Measurements from ENCODE around the gene ZNF93. TPM values are rescaled to one million over a fixed set of nuclear protein-coding genes. Genes with fewer than 3 reads are reported as not detected.
"Not testable (repeated sequence)": the region's sequence is repeated elsewhere in the genome, so short reads cannot be mapped to it uniquely, and the experiment has no call there.

ZNF93 gene
- total and polyA plus RNA-seq, 2 of the 13 experiments (the other 11 are each of a cell fraction or from before 2014, with no cell fraction given) = 0.49 to 0.66 TPM

DNA sequence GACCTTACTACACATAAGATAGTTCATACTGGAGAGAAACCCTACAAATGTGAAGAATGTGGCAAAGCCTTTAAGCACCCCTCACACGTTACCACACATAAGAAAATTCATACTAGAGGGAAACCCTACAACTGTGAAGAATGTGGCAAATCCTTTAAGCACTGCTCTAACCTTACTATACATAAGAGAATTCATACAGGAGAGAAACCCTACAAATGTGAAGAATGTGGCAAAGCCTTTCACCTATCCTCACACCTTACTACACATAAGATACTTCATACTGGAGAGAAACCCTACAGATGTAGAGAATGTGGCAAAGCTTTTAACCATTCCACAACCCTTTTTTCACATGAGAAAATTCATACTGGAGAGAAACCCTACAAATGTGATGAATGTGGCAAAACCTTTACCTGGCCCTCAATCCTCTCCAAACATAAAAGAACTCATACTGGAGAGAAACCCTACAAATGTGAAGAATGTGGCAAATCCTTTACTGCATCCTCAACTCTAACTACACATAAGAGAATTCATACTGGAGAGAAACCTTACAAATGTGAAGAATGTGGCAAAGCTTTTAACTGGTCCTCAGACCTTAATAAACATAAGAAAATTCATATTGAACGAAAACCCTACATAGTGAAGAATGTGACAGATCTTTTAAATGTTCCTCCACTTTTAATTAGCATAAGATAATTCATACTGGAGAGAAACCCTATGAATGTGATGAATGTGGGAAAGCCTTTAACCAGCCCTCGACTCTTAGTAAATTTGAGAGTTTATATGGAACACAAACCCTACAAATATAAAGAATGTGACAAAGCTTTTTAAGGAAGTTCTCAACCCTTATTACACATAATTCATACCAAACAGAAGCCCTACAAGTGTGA lies 8.4 kb upstream of the ZNF93 start:
- in situ Hi-C loops (cut with HindIII; ENCODE audit: extremely low pct_ligation_motif_present, low pct_unique_long_range_greater_than_20kb); H3K4me3 ChIP-seq (replicated peaks in 1 of 3; ENCODE audit: insufficient read depth in 1 of 3, low read depth in 2 of 3, low read length in 3 of 3); H2AFZ ChIP-seq (ENCODE audit: low read length); H3K4me1 ChIP-seq (ENCODE audit: insufficient read depth, low read length); H3K4me2 ChIP-seq (ENCODE audit: low read depth, low read length); CTCF ChIA-PET (ENCODE audit: low intra/inter-chr PET ratio, low total read pairs); ATAC-seq; DNase-seq (ENCODE audit: low spot score); H3K79me2 ChIP-seq (ENCODE audit: insufficient read depth, low read length); POLR2A ChIA-PET; H3K27ac ChIP-seq (ENCODE audit: extremely low read length, insufficient read depth, low read length); intact Hi-C loops (cut with micrococcal nuclease; ENCODE audit: unreplicated experiment); H4K20me1 ChIP-seq (ENCODE audit: insufficient read depth, low read length); H3K9ac ChIP-seq (ENCODE audit: insufficient read depth, low read depth, low read length); FAIRE-seq; H3K27me3 ChIP-seq (ENCODE audit: control insufficient read depth in 1 of 2, insufficient read depth in 2 of 2, low read length in 2 of 2): not testable (repeated sequence)
- Histone ChIP-seq H3K9me3 (ENCODE audit: low read length) (peaks cover 87% of the 10 kb centered on the region), H3K36me3 (replicated peaks in 1 of 2; ENCODE audit: control insufficient read depth in 1 of 2, insufficient read depth in 2 of 2, low read length in 2 of 2) (peaks cover 4 to 32% of the 10 kb centered on the region in 2 experiments; a peak in 4 of 5 replicates)
- TSS peak; percentile 36 for BruUV-seq (replicated peaks)
- TF ChIP-seq ZNF274 (CRISPR knock-in tag; IDR thresholded peaks at IDR 0.05) = peak; percentile 47; the same call in 1 of the 2 replicates
- 100% methylated on average over 3 of the region's 3 CpGs for WGBS (ENCODE audit: low lambda C conversion rate)

DNA sequence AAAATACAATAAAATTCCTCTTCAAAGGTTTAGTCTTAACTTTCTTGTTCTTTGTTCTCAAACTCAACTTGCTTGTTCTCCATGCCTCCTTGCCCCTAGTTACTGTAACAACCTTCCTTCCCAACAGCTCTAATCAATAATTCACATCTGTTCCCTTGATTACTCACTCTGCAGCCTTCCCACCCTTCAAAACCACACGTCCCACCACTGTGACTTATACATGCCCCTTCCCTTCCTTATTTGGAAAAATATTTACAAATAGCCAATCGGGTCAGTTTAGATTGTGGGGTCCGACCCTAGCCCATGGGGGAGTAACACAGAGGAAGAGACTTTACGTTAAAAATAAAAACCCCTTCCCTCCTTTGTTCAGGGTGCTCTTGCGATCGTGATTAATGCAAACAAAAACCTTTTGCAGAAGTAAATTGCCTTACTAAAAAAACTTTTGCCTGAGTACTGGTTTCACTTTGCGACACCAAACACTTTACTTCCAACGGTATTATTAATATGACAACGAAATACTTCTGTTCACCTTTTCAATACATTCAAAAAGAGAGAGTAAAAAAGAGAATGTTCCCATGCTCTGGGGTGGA lies 512 bp upstream of the ZNF93 start:
- ATAC-seq = peak; percentile 51
- DNase-seq (ENCODE audit: low spot score) = no peak
- Histone ChIP-seq H3K9ac (ENCODE audit: insufficient read depth, low read depth, low read length) (no peak overlapping the region), H3K27ac (ENCODE audit: extremely low read length, insufficient read depth, low read length) (no peak overlapping the region), H3K27me3 (ENCODE audit: control insufficient read depth in 1 of 2, insufficient read depth in 2 of 2, low read length in 2 of 2) (no peaks in the 10 kb centered on the region), H3K4me3 (replicated peaks in 1 of 3; ENCODE audit: insufficient read depth in 1 of 3, low read depth in 2 of 3, low read length in 3 of 3) (peak overlapping the region; percentile 4 to 59 (median 33); a peak in 5 of 6 replicates), H3K9me3 (ENCODE audit: low read length) (peaks cover 89% of the 10 kb centered on the region), H2AFZ (ENCODE audit: low read length) (no peak overlapping the region), H3K4me1 (ENCODE audit: insufficient read depth, low read length) (no peaks in the 10 kb centered on the region), H4K20me1 (ENCODE audit: insufficient read depth, low read length) (no peaks in the 10 kb centered on the region), H3K4me2 (ENCODE audit: low read depth, low read length) (peak overlapping the region; percentile 67), H3K36me3 (replicated peaks in 1 of 2; ENCODE audit: control insufficient read depth in 1 of 2, insufficient read depth in 2 of 2, low read length in 2 of 2) (no peaks in the 10 kb centered on the region), H3K79me2 (ENCODE audit: insufficient read depth, low read length) (no peaks in the 10 kb centered on the region)
- WGBS (ENCODE audit: low lambda C conversion rate) = 5% methylated on average over 9 of the region's 9 CpGs
- in situ Hi-C loops (cut with HindIII; ENCODE audit: extremely low pct_ligation_motif_present, low pct_unique_long_range_greater_than_20kb) (no loop called here), intact Hi-C loops (cut with micrococcal nuclease; ENCODE audit: unreplicated experiment) (no loop called here)
- POLR2A ChIA-PET = no interaction called here
- no peak for FAIRE-seq
- CTCF ChIA-PET (ENCODE audit: low intra/inter-chr PET ratio, low total read pairs) = no interaction called here
- BruUV-seq (replicated peaks) = no TSS peak
- 0 out of 2 replicates have a peak, but pooled peaks have one; percentile 26 for TF ChIP-seq SRF (IDR thresholded peaks at IDR 0.05; ENCODE audit: low read depth, low read length)
- TF ChIP-seq SALL2 (CRISPR knock-in tag; IDR thresholded peaks at IDR 0.05) = no peak

DNA sequence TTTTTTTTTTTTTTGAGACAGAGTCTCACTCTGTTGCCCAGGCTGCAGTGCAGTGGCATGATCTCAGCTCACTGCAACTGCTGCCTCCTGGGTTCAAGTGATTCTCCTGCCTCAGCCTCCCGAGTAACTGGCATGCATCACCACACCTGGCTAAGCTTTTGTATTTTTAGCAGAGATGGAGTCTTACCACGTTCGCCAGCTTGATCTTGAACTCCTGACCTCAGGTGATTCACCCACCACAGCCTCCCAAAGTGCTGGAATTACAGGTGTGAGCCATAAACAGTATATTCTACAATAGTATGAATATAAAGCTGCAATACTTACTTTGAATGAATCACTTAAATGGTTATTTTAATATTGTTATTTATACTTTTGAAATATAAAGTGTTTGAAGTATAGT lies 6.8 kb downstream of the ZNF93 start:
- H3K4me1 ChIP-seq (ENCODE audit: insufficient read depth, low read length); H3K4me3 ChIP-seq (replicated peaks in 1 of 3; ENCODE audit: insufficient read depth in 1 of 3, low read depth in 2 of 3, low read length in 3 of 3); H2AFZ ChIP-seq (ENCODE audit: low read length); H3K27me3 ChIP-seq (ENCODE audit: control insufficient read depth in 1 of 2, insufficient read depth in 2 of 2, low read length in 2 of 2); ATAC-seq; H3K9ac ChIP-seq (ENCODE audit: insufficient read depth, low read depth, low read length); FAIRE-seq; H3K79me2 ChIP-seq (ENCODE audit: insufficient read depth, low read length); DNase-seq (ENCODE audit: low spot score); intact Hi-C loops (cut with micrococcal nuclease; ENCODE audit: unreplicated experiment); CTCF ChIA-PET (ENCODE audit: low intra/inter-chr PET ratio, low total read pairs); in situ Hi-C loops (cut with HindIII; ENCODE audit: extremely low pct_ligation_motif_present, low pct_unique_long_range_greater_than_20kb); H3K36me3 ChIP-seq (replicated peaks in 1 of 2; ENCODE audit: control insufficient read depth in 1 of 2, insufficient read depth in 2 of 2, low read length in 2 of 2); POLR2A ChIA-PET; H3K27ac ChIP-seq (ENCODE audit: extremely low read length, insufficient read depth, low read length); H4K20me1 ChIP-seq (ENCODE audit: insufficient read depth, low read length); BruUV-seq (replicated peaks); H3K4me2 ChIP-seq (ENCODE audit: low read depth, low read length): not testable (repeated sequence)
- 41% methylated on average over 3 of the region's 3 CpGs for WGBS (ENCODE audit: low lambda C conversion rate)
- H3K9me3 ChIP-seq (ENCODE audit: low read length) = peaks cover 33% of the 10 kb centered on the region

All from HepG2 (cell line).